Heart right ventricle (tissue), 16 donors: ENCODE results near the gene TTYH3. TPM values are rescaled to one million over a fixed set of nuclear protein-coding genes. Genes with fewer than 3 reads are reported as not detected.

ENCODE experiments used
- ATAC-seq, 8 donors: fragments of 200-7000 bp; cut with Tn5 transposase; one replicate each; pipeline ENCODE4 v1.9.1; 2020; ENCODE audit warnings: mild to moderate bottlenecking in 8 of 8, moderate library complexity in 8 of 8, moderate number of reproducible peaks in 1 of 8
- DNase-seq, 2 donors: peaks; one replicate each; pipeline ENCODE4 v3.0.0-alpha.2; 2020
- H3K27ac ChIP-seq, 10 donors: fragments of 200-600 bp; sonication (generic) in 2 of 10; one replicate each; pipeline versions ENCODE4 v1.5.0 to v1.8.0; 2020 to 2022; ENCODE audit warnings: mild to moderate bottlenecking in 3 of 10
- H3K27me3 ChIP-seq, 7 donors: fragments of 200-600 bp; one replicate each; pipeline ENCODE4 v1.8.0; 2021 to 2022; ENCODE audit warnings: mild to moderate bottlenecking in 2 of 7
- H3K36me3 ChIP-seq, 9 donors: fragments of 200-600 bp; sonication (generic) in 1 of 9; one replicate each; pipeline versions ENCODE4 v1.5.0 to v1.8.0; 2020 to 2022; ENCODE audit warnings: mild to moderate bottlenecking in 2 of 9
- H3K4me1 ChIP-seq, 9 donors: fragments of 200-600 bp; sonication (generic) in 1 of 9; one replicate each; pipeline versions ENCODE4 v1.5.0 to v1.8.0; 2020 to 2022; ENCODE audit warnings: mild to moderate bottlenecking in 4 of 9
- H3K4me3 ChIP-seq, 10 donors: fragments of 200-600 bp; sonication (generic) in 2 of 10; one replicate each; pipeline versions ENCODE4 v1.5.0 to v1.8.0; 2020 to 2022; ENCODE audit warnings: mild to moderate bottlenecking in 7 of 10, moderate library complexity in 2 of 10
- H3K9me3 ChIP-seq, 11 donors: fragments of 200-600 bp in 10 of 11; sonication (generic) in 2 of 11; one replicate each; pipeline versions ENCODE4 v1.5.0 to v1.8.0; 2013 to 2022; ENCODE audit warnings: mild to moderate bottlenecking in 2 of 11, control low read depth in 1 of 11, moderate library complexity in 1 of 11
- WGBS, 2 donors: extraction: QIAGEN DNeasy Blood & Tissue Kit; methylation state at CpG; one replicate each; pipeline ENCODE4 v1.1.7; 2013; ENCODE audit warnings: inconsistent platforms in 1 of 2; 5-methylcytosine and 5-hydroxymethylcytosine counted together
- intact Hi-C, 10 donors: fragments of 100-400 bp; cut with DNase I; formaldehyde crosslinking; loops; one replicate each; pipeline versions ENCODE4 v1.11.1 to v1.14.2; 2022
- polyA plus RNA-seq, 2 donors: library from polyadenylated mRNA; stranded (reverse); fragments of 200-250 nt; gene quantifications; one replicate each; pipeline ENCODE4 v1.2.3, GENCODE V29; 2013
- total RNA-seq, 10 donors: library from RNA; stranded (reverse); fragmentation: NEBNext Ultra II Directional in 3 of 10; extraction: Animal tissue kit (Norgen Biotek cat#: 25700) in 3 of 10; gene quantifications; one replicate each; pipeline versions ENCODE4 v1.2.1 to v1.2.4, GENCODE V29; 2021 to 2023
- TF ChIP-seq, protein P1 (sequence below), 9 donors: fragments of 200-600 bp; sonication (generic) in 2 of 9; IDR thresholded peaks; one replicate each; pipeline versions ENCODE4 v1.5.0 to v1.8.0; 2021 to 2022; ENCODE audit warnings: antibody characterized with exemption in 9 of 9, mild to moderate bottlenecking in 5 of 9, moderate library complexity in 1 of 9
- donor health status: Arrhythmogenic right ventricular cardiomyopathy.
- donor health status: ischemic (EF 13 %, LVEDD 7.1; RV severe dilation, severe dysfunction).
- donor health status: healthy with polysubstance abuse.
- donor health status: DM: no; HTN: yes; CAD: no.
- donor health status: DM: no; HTN: no; CAD: no.
- donor health status: ischemic (EF 25% LVEDD 6.9; RV normal size, moderate dysfunction).
- donor health status: ischemic (EF 25% LVEDD 5.7; RV mildly dilated, moderate dysfunction).
- donor health status: healthy.
- donor health status: DM: yes; HTN: yes; CAD: no.
- donor health status: Ischemic cardiomyopathy.
- donor health status: ischemic (EF 35%, LVEDD 5.7; RV mildly dilated, moderate dysfunction).
- donor health status: nonischemic (EF 11% LVEDD 7.7; RV severe dilation, severe dysfunction).
- donor health status: DM: yes; HTN: yes; CAD: no.
- donor health status: PGD.
- donor health status: ischemic (EF 29% LVEDD 5.4; RV normal size, mild dysfunction).
- donor health status: nonischemic (EF 23%, LVEDD 6.1; RV moderate dilation, normal function).

Gene TTYH3
- total and polyA plus RNA-seq, 12 donors: 7.0 to 37.5 (median 9.0) TPM

DNA sequence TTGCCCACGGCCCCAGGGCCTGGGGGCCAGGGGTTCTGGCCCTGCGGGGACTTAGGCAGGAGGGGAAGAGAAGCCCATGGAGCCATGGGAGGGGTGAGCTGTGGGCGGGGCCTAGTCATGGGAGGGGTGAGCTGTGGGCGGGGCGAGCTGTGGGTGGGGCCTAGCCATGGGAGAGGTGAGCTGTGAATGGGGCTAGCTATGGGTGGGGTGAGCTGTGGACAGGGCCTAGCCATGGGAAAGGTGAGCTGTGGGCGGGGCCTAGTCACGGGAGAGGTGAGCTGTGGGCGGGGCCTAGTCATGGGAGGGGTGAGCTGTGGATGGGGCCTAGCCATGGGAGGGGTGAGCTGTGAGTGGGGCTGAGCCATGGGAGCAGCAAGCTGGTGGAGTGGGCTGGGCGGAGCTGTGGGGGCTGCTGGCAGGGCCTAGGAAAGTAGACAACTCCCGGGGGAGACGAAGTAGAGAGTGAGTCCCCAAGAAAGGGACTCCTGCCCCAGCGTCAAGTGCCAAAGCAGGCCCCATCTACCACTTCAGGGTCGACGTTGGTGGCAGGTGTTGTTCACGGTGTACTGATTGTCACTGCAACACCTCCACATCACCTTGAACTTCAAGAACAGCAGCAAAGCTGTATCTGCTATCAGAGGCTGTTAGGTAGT is 19.2 kb upstream of the TTYH3 start:
- no peaks in the 10 kb centered on the region for H3K27me3 ChIP-seq
- WGBS, 2 donors: 76 to 82% methylated on average over 13 to 15 of the region's 15 CpGs
- TF ChIP-seq, protein P1, sequence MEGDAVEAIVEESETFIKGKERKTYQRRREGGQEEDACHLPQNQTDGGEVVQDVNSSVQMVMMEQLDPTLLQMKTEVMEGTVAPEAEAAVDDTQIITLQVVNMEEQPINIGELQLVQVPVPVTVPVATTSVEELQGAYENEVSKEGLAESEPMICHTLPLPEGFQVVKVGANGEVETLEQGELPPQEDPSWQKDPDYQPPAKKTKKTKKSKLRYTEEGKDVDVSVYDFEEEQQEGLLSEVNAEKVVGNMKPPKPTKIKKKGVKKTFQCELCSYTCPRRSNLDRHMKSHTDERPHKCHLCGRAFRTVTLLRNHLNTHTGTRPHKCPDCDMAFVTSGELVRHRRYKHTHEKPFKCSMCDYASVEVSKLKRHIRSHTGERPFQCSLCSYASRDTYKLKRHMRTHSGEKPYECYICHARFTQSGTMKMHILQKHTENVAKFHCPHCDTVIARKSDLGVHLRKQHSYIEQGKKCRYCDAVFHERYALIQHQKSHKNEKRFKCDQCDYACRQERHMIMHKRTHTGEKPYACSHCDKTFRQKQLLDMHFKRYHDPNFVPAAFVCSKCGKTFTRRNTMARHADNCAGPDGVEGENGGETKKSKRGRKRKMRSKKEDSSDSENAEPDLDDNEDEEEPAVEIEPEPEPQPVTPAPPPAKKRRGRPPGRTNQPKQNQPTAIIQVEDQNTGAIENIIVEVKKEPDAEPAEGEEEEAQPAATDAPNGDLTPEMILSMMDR (IDR thresholded peaks at IDR 0.05): no peak

DNA sequence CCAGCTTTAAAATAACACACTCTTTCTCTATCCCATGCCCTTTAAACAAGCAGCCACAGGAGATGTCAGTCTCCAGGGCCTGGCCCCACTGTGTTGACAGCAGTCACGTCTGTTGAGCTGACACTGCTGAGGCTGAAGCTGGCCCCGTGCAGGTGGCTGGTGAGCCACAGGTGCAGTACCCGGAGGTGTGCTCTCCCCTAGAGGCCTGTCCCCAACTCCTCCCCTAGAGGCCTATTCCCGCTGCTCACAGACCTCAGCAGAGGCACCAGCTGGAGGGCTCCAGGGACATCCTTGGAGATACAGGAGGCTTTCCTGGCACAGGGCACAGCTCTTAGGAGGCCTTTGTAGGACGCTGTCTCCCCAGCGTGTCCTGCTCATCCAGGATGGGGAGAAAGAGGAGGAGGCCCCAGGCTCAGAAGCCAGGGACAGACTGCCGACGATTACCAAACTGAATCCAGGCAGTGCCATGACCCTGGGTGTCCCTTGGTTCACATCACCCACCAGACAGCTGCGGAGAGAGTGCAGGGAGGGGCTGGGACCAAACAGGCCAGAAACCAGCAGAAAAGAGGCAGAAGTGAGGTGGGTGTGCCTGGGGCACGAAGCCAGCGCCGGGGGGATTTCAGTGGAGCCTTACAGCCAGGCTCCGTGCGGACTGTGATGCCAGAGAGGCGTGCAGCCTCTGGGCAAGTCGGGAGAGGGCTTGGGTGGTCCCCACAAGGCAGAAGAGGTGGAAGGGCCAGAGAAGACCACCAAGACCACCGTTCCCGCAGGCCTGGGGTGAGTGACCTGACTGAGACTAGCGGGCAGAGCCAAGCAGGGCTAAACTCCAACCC is 18.5 kb upstream of the TTYH3 start:
- intact Hi-C loops: loop anchor here in 1 of 10 donors (2.0 kb wide), 1 partner anchor 49 kb away; no protein-coding TSS in a partner anchor
- no peaks in the 10 kb centered on the region for H3K36me3 ChIP-seq
- peak overlapping the region; percentile 40 to 89 (median 76) for H3K27ac ChIP-seq
- H3K27me3 ChIP-seq: no peaks in the 10 kb centered on the region
- no peaks in the 10 kb centered on the region for H3K9me3 ChIP-seq
- TF ChIP-seq, protein P1 (IDR thresholded peaks at IDR 0.05): no peak
- DNase-seq: no peak
- no peak overlapping the region for H3K4me3 ChIP-seq
- peaks cover 16 to 65% (median 40%) of the 10 kb centered on the region in 9 donors for H3K4me1 ChIP-seq
- WGBS, 2 donors: 65 to 70% methylated on average over 19 of the region's 19 CpGs
- ATAC-seq: peak in 5 of 8 donors; percentile 5 to 32 (median 18)

More for the DNA sequence above, 19.2 kb upstream of the TTYH3 start:
- no peaks in the 10 kb centered on the region for H3K36me3 ChIP-seq
- intact Hi-C loops: loop anchor here in 1 of 10 donors (2.0 kb wide), 1 partner anchor 48 kb away; no protein-coding TSS in a partner anchor
- ATAC-seq (peak in 1 of 8 donors; percentile 14), DNase-seq (no peak)
- no peak overlapping the region for H3K4me3 ChIP-seq
- H3K4me1 ChIP-seq: peaks cover 17 to 67% (median 40%) of the 10 kb centered on the region in 9 donors
- H3K27ac ChIP-seq: peak overlapping the region in 7 of 10 donors; percentile 71 to 89 (median 82)
- H3K9me3 ChIP-seq: no peaks in the 10 kb centered on the region

DNA sequence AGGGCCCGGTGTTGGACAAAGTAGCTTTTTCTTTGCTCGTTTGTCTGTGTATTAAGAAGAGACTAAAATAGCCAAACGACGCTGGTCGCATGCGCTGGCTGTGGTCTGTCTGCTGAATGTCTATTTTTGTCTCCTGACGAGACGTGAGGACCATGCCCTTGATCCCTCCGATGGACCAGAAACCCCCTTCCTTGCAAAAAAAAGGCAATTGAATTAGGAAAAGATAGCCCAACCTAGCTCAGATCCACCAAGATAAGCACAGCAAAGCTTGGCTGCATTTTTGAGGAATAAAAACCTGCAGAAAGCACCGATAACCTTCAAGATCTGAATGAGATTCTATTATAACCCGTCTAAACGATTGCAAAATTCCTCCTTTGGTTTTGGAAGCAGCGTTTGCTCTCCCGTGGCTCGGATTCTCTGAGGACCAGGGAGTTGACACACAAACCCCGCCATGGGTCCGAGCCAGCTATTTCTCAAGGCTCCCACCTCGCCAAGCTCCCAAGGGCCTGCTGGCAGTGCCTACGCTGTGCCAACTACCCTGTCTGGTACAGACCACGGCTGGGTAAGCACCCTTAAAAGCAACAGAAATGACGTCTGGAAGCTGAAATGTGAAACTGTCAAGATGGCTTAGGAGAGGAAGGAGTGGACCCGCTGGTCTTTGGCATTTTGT is 17.7 kb upstream of the TTYH3 start:
- intact Hi-C loops: loop anchor here in 1 of 10 donors (2.0 kb wide), 1 partner anchor 49 kb away; no protein-coding TSS in a partner anchor
- DNase-seq: peak in 1 of 2 donors; percentile 63
- H3K9me3 ChIP-seq: no peaks in the 10 kb centered on the region
- H3K4me1 ChIP-seq: peaks cover 16 to 58% (median 43%) of the 10 kb centered on the region in 9 donors
- TF ChIP-seq, protein P1 (IDR thresholded peaks at IDR 0.05): no peak
- peak overlapping the region; percentile 40 to 89 (median 76) for H3K27ac ChIP-seq
- H3K4me3 ChIP-seq: peak overlapping the region in 3 of 10 donors; percentile 8 to 28 (median 9)
- ATAC-seq: peak; percentile 30 to 81 (median 70)
- WGBS, 2 donors: 36 to 37% methylated on average over 22 of the region's 22 CpGs
- no peaks in the 10 kb centered on the region for H3K27me3 ChIP-seq
- H3K36me3 ChIP-seq: no peaks in the 10 kb centered on the region
